Ascending aorta (tissue), 2 donors: ENCODE measurements around the gene VRK2. TPM values are rescaled to one million over a fixed set of nuclear protein-coding genes. Genes with fewer than 3 reads are reported as not detected.
"Not testable (repeated sequence)": the region's sequence is repeated elsewhere in the genome, so short reads cannot be mapped to it uniquely, and the experiment has no call there.

Source experiments
- DNase-seq, 2 donors: peaks; one replicate each; pipeline ENCODE4 v3.0.0-alpha.2; 2019; ENCODE audit warnings: low spot score in 2 of 2
- H3K27ac ChIP-seq, 2 donors: fragments of 200-600 bp; sonication (generic); one replicate each; pipeline ENCODE4 v1.5.1; 2016 to 2017; ENCODE audit warnings: mild to moderate bottlenecking in 1 of 2
- H3K27me3 ChIP-seq: fragments of 200-600 bp; sonication (generic); one replicate; pipeline ENCODE4 v1.5.1; 2017
- H3K36me3 ChIP-seq, 2 donors: fragments of 200-600 bp; sonication (generic); one replicate each; pipeline ENCODE4 v1.5.1; 2016
- H3K4me1 ChIP-seq, 2 donors: fragments of 200-600 bp; sonication (generic); one replicate each; pipeline ENCODE4 v1.5.1; 2016 to 2017; ENCODE audit warnings: mild to moderate bottlenecking in 1 of 2
- H3K4me3 ChIP-seq, 2 donors: fragments of 200-600 bp; sonication (generic); one replicate each; pipeline ENCODE4 v1.5.1; 2016 to 2017; ENCODE audit warnings: mild to moderate bottlenecking in 1 of 2
- H3K9me3 ChIP-seq, 2 donors: fragments of 200-600 bp; sonication (generic); one replicate each; pipeline ENCODE4 v1.5.1; 2016
- CTCF ChIP-seq, 3 experiments: fragments of 200-600 bp in 2 of 3; fragments of 450-650 bp in 1 of 3; sonication (generic) in 2 of 3; IDR thresholded peaks; one replicate each; pipeline ENCODE4 v1.5.1; 2016 to 2019; ENCODE audit warnings: antibody characterized with exemption in 3 of 3, mild to moderate bottlenecking in 1 of 3, moderate library complexity in 1 of 3
- intact Hi-C: fragments of 100-400 bp; cut with DNase I; formaldehyde crosslinking; loops from one replicate; pipeline ENCODE4 v1.15.1; 2023
- total RNA-seq: library from RNA; depleted of rRNA; stranded (reverse); fragments of >200 nt; gene quantifications from one replicate; pipeline ENCODE4 v1.1.0, GENCODE V29; 2016

The VRK2 gene
- total RNA-seq, 1 donor from 2014 or later, result 15.8 TPM

GRCh38 chr2:58137221-58137620 is 90.6 kb downstream of the VRK2 start:
- intact Hi-C loops, result no loop called here
- no peak for TF ChIP-seq CTCF (IDR thresholded peaks at IDR 0.05)

GRCh38 chr2:58137856-58138255 is 91.2 kb downstream of the VRK2 start:
- Histone ChIP-seq H3K4me3 (no peak overlapping the region), H3K36me3 (no peaks in the 10 kb centered on the region), H3K27ac (no peak overlapping the region), H3K9me3 (no peaks in the 10 kb centered on the region), H3K27me3 (no peaks in the 10 kb centered on the region), H3K4me1 (no peaks in the 10 kb centered on the region)
- intact Hi-C loops, result no loop called here
- DNase-seq, result no peak
- no peak for TF ChIP-seq CTCF (IDR thresholded peaks at IDR 0.05)

More at GRCh38 chr2:58137221-58137620, 90.6 kb downstream of the VRK2 start:
- no peak for DNase-seq
- Histone ChIP-seq H3K27ac (no peak overlapping the region), H3K9me3 (no peaks in the 10 kb centered on the region), H3K4me3 (no peak overlapping the region), H3K4me1 (no peaks in the 10 kb centered on the region), H3K36me3 (no peaks in the 10 kb centered on the region), H3K27me3 (no peaks in the 10 kb centered on the region)

- TF ChIP-seq CTCF (IDR thresholded peaks at IDR 0.05), result no peak
- Histone ChIP-seq H3K36me3 (peaks cover 0 to 2% of the 10 kb centered on the region in 2 donors), H3K4me3 (no peak overlapping the region), H3K9me3 (no peaks in the 10 kb centered on the region), H3K27ac (no peak overlapping the region), H3K4me1 (no peaks in the 10 kb centered on the region), H3K27me3 (no peaks in the 10 kb centered on the region)
- intact Hi-C loops, result no loop called here
- no peak for DNase-seq
These were observed 91.9 kb downstream of the VRK2 start for GRCh38 chr2:58138396-58139030.

- TF ChIP-seq CTCF (IDR thresholded peaks at IDR 0.05), result no peak
- Histone ChIP-seq H3K27ac (no peak overlapping the region), H3K4me1 (no peaks in the 10 kb centered on the region), H3K27me3 (no peaks in the 10 kb centered on the region), H3K9me3 (no peaks in the 10 kb centered on the region), H3K36me3 (peaks cover 0 to 3% of the 10 kb centered on the region in 2 donors), H3K4me3 (no peak overlapping the region)
- DNase-seq, result no peak
- intact Hi-C loops, result no loop called here
These were observed 94.0 kb downstream of the VRK2 start for GRCh38 chr2:58140508-58141072.

- H3K27me3 ChIP-seq, H3K4me1 ChIP-seq, intact Hi-C loops, H3K9me3 ChIP-seq, H3K27ac ChIP-seq, H3K36me3 ChIP-seq, H3K4me3 ChIP-seq, DNase-seq: not testable (repeated sequence)
These were observed 99.2 kb downstream of the VRK2 start for GRCh38 chr2:58145769-58146168.

- no peak for DNase-seq
- H3K27ac ChIP-seq, result no peak overlapping the region
- intact Hi-C loops, result no loop called here
- peaks cover 0 to 3% of the 10 kb centered on the region in 2 donors for H3K36me3 ChIP-seq
- H3K4me3 ChIP-seq, result no peak overlapping the region
- no peak for TF ChIP-seq CTCF (IDR thresholded peaks at IDR 0.05)
- no peaks in the 10 kb centered on the region for H3K9me3 ChIP-seq
- H3K4me1 ChIP-seq, result no peaks in the 10 kb centered on the region
- no peaks in the 10 kb centered on the region for H3K27me3 ChIP-seq
These were observed 100.1 kb downstream of the VRK2 start for GRCh38 chr2:58146707-58147106.
